SJSA1 (cell line): ENCODE measurements around the gene HDAC4. TPM values are rescaled to one million over a fixed set of nuclear protein-coding genes. Genes with fewer than 3 reads are reported as not detected.

Experiments
- DNase-seq, 2 experiments: peaks; one replicate each; pipeline ENCODE4 v3.0.0-alpha.2; 2015 to 2020; ENCODE audit warnings: low spot score in 2 of 2, low read depth in 1 of 2
- H3K27ac ChIP-seq: fragments of 250-450 bp; sonication (Bioruptor Pico); 2 replicates; pipeline ENCODE4 v1.5.1; 2020; ENCODE audit warnings: mild to moderate bottlenecking, moderate library complexity
- H3K27me3 ChIP-seq: fragments of 250-450 bp; sonication (Bioruptor Pico); replicated peaks from 2 replicates; pipeline ENCODE4 v1.5.1; 2020; ENCODE audit warnings: mild to moderate bottlenecking, moderate library complexity
- H3K36me3 ChIP-seq: fragments of 250-450 bp; sonication (Bioruptor Pico); 2 replicates; pipeline ENCODE4 v1.5.1; 2020; ENCODE audit warnings: mild to moderate bottlenecking
- H3K4me1 ChIP-seq: fragments of 250-450 bp; sonication (Bioruptor Pico); replicated peaks from 2 replicates; pipeline ENCODE4 v1.6.1; 2021; ENCODE audit warnings: mild to moderate bottlenecking
- H3K4me3 ChIP-seq: fragments of 250-450 bp; sonication (Bioruptor Pico); 2 replicates; pipeline ENCODE4 v1.5.1; 2020; ENCODE audit warnings: mild to moderate bottlenecking
- H3K9me3 ChIP-seq: fragments of 250-450 bp; sonication (Bioruptor Pico); replicated peaks from 2 replicates; pipeline ENCODE4 v1.5.1; 2020; ENCODE audit warnings: mild to moderate bottlenecking
- total RNA-seq: library from RNA; depleted of rRNA; stranded (reverse); fragments of >200 nt; shearing (Covaris generic); gene quantifications from 2 replicates; pipeline ENCODE4 v1.2.3, GENCODE V29; 2014

HDAC4 gene
- total RNA-seq, 1 experiment from 2014 or later, result 13.2 TPM

- Histone ChIP-seq H3K9me3 (no peaks in the 10 kb centered on the region), H3K4me3 (no peak overlapping the region), H3K4me1 (no peaks in the 10 kb centered on the region), H3K27me3 (no peaks in the 10 kb centered on the region), H3K36me3 (no peaks in the 10 kb centered on the region), H3K27ac (no peak overlapping the region)
- no peak for DNase-seq
Measured at GRCh38 chr2:239379641-239380170, 21.1 kb downstream of the HDAC4 start.

- H3K9me3 ChIP-seq, result no peaks in the 10 kb centered on the region
- H3K36me3 ChIP-seq, result no peaks in the 10 kb centered on the region
- H3K27me3 ChIP-seq, result no peaks in the 10 kb centered on the region
- no peaks in the 10 kb centered on the region for H3K4me1 ChIP-seq
- no peak for DNase-seq
- H3K4me3 ChIP-seq, result no peak overlapping the region
- H3K27ac ChIP-seq, result no peak overlapping the region
Measured at GRCh38 chr2:239378918-239379640, 21.7 kb downstream of the HDAC4 start.

- no peaks in the 10 kb centered on the region for H3K4me1 ChIP-seq
- no peaks in the 10 kb centered on the region for H3K27me3 ChIP-seq
- H3K36me3 ChIP-seq, result no peaks in the 10 kb centered on the region
- H3K9me3 ChIP-seq, result no peaks in the 10 kb centered on the region
- no peak for DNase-seq
- no peak overlapping the region for H3K27ac ChIP-seq
- no peak overlapping the region for H3K4me3 ChIP-seq
Measured at GRCh38 chr2:239378021-239378917, 22.6 kb downstream of the HDAC4 start.

GRCh38 chr2:239377591-239377990 is 23.2 kb downstream of the HDAC4 start:
- H3K27me3 ChIP-seq, result no peaks in the 10 kb centered on the region
- H3K9me3 ChIP-seq, result no peaks in the 10 kb centered on the region
- H3K4me3 ChIP-seq, result no peak overlapping the region
- no peak for DNase-seq
- H3K4me1 ChIP-seq, result no peaks in the 10 kb centered on the region
- H3K27ac ChIP-seq, result no peak overlapping the region
- H3K36me3 ChIP-seq, result no peaks in the 10 kb centered on the region

GRCh38 chr2:239376942-239377531 is 23.8 kb downstream of the HDAC4 start:
- H3K4me1 ChIP-seq, result no peaks in the 10 kb centered on the region
- H3K27ac ChIP-seq, result no peak overlapping the region
- no peaks in the 10 kb centered on the region for H3K36me3 ChIP-seq
- no peak overlapping the region for H3K4me3 ChIP-seq
- no peak for DNase-seq
- H3K9me3 ChIP-seq, result no peaks in the 10 kb centered on the region
- no peaks in the 10 kb centered on the region for H3K27me3 ChIP-seq

- no peaks in the 10 kb centered on the region for H3K36me3 ChIP-seq
- no peaks in the 10 kb centered on the region for H3K9me3 ChIP-seq
- no peak overlapping the region for H3K4me3 ChIP-seq
- no peak overlapping the region for H3K27ac ChIP-seq
- H3K27me3 ChIP-seq, result no peaks in the 10 kb centered on the region
- DNase-seq, result no peak
- H3K4me1 ChIP-seq, result no peaks in the 10 kb centered on the region
Measured at GRCh38 chr2:239376351-239376750, 24.5 kb downstream of the HDAC4 start.

- H3K4me3 ChIP-seq, result no peak overlapping the region
- H3K27me3 ChIP-seq, result no peaks in the 10 kb centered on the region
- H3K9me3 ChIP-seq, result no peaks in the 10 kb centered on the region
- H3K27ac ChIP-seq, result no peak overlapping the region
- no peaks in the 10 kb centered on the region for H3K4me1 ChIP-seq
- no peak for DNase-seq
- H3K36me3 ChIP-seq, result no peaks in the 10 kb centered on the region
Measured at GRCh38 chr2:239375278-239376061, 25.4 kb downstream of the HDAC4 start.

- H3K4me1 ChIP-seq, result no peaks in the 10 kb centered on the region
- H3K4me3 ChIP-seq, result no peak overlapping the region
- no peaks in the 10 kb centered on the region for H3K9me3 ChIP-seq
- DNase-seq, result no peak
- H3K27me3 ChIP-seq, result no peaks in the 10 kb centered on the region
- no peaks in the 10 kb centered on the region for H3K36me3 ChIP-seq
- H3K27ac ChIP-seq, result no peak overlapping the region
Measured at GRCh38 chr2:239374896-239375277, 25.9 kb downstream of the HDAC4 start.

GRCh38 chr2:239372835-239373234 is 28.0 kb downstream of the HDAC4 start:
- H3K27ac ChIP-seq, result no peak overlapping the region
- DNase-seq, result no peak
- H3K27me3 ChIP-seq, result no peaks in the 10 kb centered on the region
- H3K4me1 ChIP-seq, result no peaks in the 10 kb centered on the region
- H3K36me3 ChIP-seq, result no peaks in the 10 kb centered on the region
- no peaks in the 10 kb centered on the region for H3K9me3 ChIP-seq
- no peak overlapping the region for H3K4me3 ChIP-seq

GRCh38 chr2:239371726-239372686 is 28.8 kb downstream of the HDAC4 start:
- Histone ChIP-seq H3K9me3 (no peaks in the 10 kb centered on the region), H3K27me3 (no peaks in the 10 kb centered on the region), H3K4me1 (no peaks in the 10 kb centered on the region), H3K36me3 (no peaks in the 10 kb centered on the region), H3K27ac (no peak overlapping the region), H3K4me3 (no peak overlapping the region)
- DNase-seq, result no peak

GRCh38 chr2:239370876-239371725 is 29.7 kb downstream of the HDAC4 start:
- no peak overlapping the region for H3K4me3 ChIP-seq
- DNase-seq, result no peak
- H3K9me3 ChIP-seq, result no peaks in the 10 kb centered on the region
- H3K27ac ChIP-seq, result no peak overlapping the region
- H3K4me1 ChIP-seq, result no peaks in the 10 kb centered on the region
- H3K27me3 ChIP-seq, result no peaks in the 10 kb centered on the region
- no peaks in the 10 kb centered on the region for H3K36me3 ChIP-seq

GRCh38 chr2:239370403-239370802 is 30.4 kb downstream of the HDAC4 start:
- Histone ChIP-seq H3K4me3 (no peak overlapping the region), H3K27me3 (no peaks in the 10 kb centered on the region), H3K27ac (no peak overlapping the region), H3K4me1 (no peaks in the 10 kb centered on the region), H3K9me3 (no peaks in the 10 kb centered on the region), H3K36me3 (no peaks in the 10 kb centered on the region)
- no peak for DNase-seq
